ENCODE results near the gene FBXL7. TPM values are rescaled to one million over a fixed set of nuclear protein-coding genes. Genes with fewer than 3 reads are reported as not detected.
A peak's percentile ranks its signal among the peaks of the same experiment; 100 is the strongest.

FBXL7 gene
- total RNA-seq, 4 donors from 2014 or later, result 6.5 to 37.0 (median 19.7) TPM

- intact Hi-C loops (cut with DNase I; ENCODE audit: low total_unique reads), result no loop called here
- Histone ChIP-seq H3K4me1 (peaks cover 0 to 13% of the 10 kb centered on the region in 2 donors), H3K27ac (no peak overlapping the region), H3K27me3 (no peaks in the 10 kb centered on the region), H3K4me3 (no peak overlapping the region), H3K9me3 (no peaks in the 10 kb centered on the region), H3K36me3 (no peaks in the 10 kb centered on the region)
- TF ChIP-seq POLR2A (IDR thresholded peaks at IDR 0.05) (no peak), CTCF (IDR thresholded peaks at IDR 0.05) (no peak)
- no peak for DNase-seq
These were observed 241.6 kb downstream of the FBXL7 start for GRCh38 chr5:15741591-15741990.

- Histone ChIP-seq H3K36me3 (no peaks in the 10 kb centered on the region), H3K27ac (no peak overlapping the region), H3K4me1 (no peaks in the 10 kb centered on the region), H3K4me3 (no peak overlapping the region), H3K27me3 (no peaks in the 10 kb centered on the region), H3K9me3 (no peaks in the 10 kb centered on the region)
- no peak for DNase-seq
- intact Hi-C loops (cut with DNase I; ENCODE audit: low total_unique reads), result no loop called here
- TF ChIP-seq CTCF (IDR thresholded peaks at IDR 0.05) (no peak), POLR2A (IDR thresholded peaks at IDR 0.05) (no peak)
These were observed 246.9 kb downstream of the FBXL7 start for GRCh38 chr5:15746833-15747232.

GRCh38 chr5:15748266-15748665, 248.3 kb downstream of the FBXL7 start:
- Histone ChIP-seq H3K9me3 (no peaks in the 10 kb centered on the region), H3K27ac (no peak overlapping the region), H3K27me3 (no peaks in the 10 kb centered on the region), H3K36me3 (no peaks in the 10 kb centered on the region), H3K4me1 (no peaks in the 10 kb centered on the region), H3K4me3 (no peak overlapping the region)
- DNase-seq, result no peak
- intact Hi-C loops (cut with DNase I; ENCODE audit: low total_unique reads), result no loop called here
- TF ChIP-seq CTCF (IDR thresholded peaks at IDR 0.05), result no peak
- TF ChIP-seq POLR2A (IDR thresholded peaks at IDR 0.05), result no peak

GRCh38 chr5:15752663-15753285, 252.8 kb downstream of the FBXL7 start:
- H3K36me3 ChIP-seq, result no peaks in the 10 kb centered on the region
- intact Hi-C loops (cut with DNase I; ENCODE audit: low total_unique reads), result no loop called here
- H3K27ac ChIP-seq, result no peak overlapping the region
- no peaks in the 10 kb centered on the region for H3K9me3 ChIP-seq
- H3K27me3 ChIP-seq, result no peaks in the 10 kb centered on the region
- no peaks in the 10 kb centered on the region for H3K4me1 ChIP-seq
- peak overlapping the region in 1 of 2 donors; percentile 10 for H3K4me3 ChIP-seq
- TF ChIP-seq POLR2A (IDR thresholded peaks at IDR 0.05) (no peak), CTCF (IDR thresholded peaks at IDR 0.05) (no peak)
- peak; percentile 46 to 60 for DNase-seq

GRCh38 chr5:15753752-15754151, 253.8 kb downstream of the FBXL7 start:
- no peak overlapping the region for H3K4me3 ChIP-seq
- intact Hi-C loops (cut with DNase I; ENCODE audit: low total_unique reads), result no loop called here
- no peak overlapping the region for H3K27ac ChIP-seq
- DNase-seq, result no peak
- no peaks in the 10 kb centered on the region for H3K36me3 ChIP-seq
- no peaks in the 10 kb centered on the region for H3K4me1 ChIP-seq
- H3K27me3 ChIP-seq, result no peaks in the 10 kb centered on the region
- TF ChIP-seq POLR2A (IDR thresholded peaks at IDR 0.05), result no peak
- no peak for TF ChIP-seq CTCF (IDR thresholded peaks at IDR 0.05)
- H3K9me3 ChIP-seq, result no peaks in the 10 kb centered on the region
